NCI-H146 (cell line): ENCODE measurements around the gene KPNA3.

Experiments
- DNase-seq: peaks from one replicate; lab custom pipeline; 2025; lab: John Stamatoyannopoulos, UW

The KPNA3 gene

DNA sequence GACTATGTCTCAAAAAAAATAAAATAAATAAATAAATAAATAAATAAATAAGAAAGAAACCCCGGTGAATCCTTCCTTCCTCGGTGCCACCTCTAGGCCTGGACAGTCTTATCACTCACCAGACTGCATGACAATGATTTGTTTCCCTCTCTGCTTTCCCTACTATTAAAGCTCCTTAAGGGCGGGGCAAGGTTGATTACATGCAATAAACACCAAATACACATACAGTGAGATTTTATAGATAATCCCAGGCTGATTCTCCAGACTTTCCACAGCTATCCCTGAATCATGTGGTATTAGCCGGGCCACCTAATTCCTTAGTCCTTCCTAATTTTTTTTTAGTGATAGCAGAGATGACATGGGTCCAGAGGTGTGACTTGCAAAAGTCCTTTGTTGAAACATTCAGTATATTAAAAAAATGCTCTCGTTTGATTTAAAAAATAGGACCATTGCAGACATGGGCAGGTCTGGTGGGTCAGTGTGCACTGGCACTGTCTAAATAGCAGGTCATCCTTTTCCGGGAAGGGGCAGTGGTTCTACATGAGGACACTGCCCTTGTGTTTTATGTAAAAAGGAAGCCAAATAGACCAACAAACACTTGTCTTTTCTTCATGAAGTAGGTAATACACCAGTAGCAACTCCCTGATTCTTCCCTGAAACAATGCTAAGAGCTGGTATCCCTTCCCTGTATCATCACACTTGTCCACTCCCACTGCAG is 115.7 kb downstream of the KPNA3 start:
- DNase-seq, result no peak

DNA sequence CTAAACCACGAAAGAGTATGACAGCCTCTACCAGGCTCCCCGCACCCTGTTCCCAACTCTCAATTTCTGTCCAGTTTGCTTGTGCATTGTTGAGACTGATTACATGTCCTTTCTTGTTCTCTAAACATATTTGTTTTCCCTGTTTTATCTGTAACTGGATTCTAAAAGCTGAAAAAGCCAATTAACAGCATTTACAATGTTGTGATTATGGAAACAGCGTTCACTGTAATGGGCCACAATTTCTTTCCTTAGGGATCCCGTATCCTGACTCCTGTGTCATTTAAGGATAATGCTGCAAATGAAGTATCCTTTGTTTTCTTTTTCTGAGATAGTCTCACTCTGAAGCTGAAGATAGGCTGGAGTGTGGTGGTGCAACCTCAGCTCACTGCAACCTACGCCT is 121.7 kb downstream of the KPNA3 start:
- DNase-seq, result no peak

DNA sequence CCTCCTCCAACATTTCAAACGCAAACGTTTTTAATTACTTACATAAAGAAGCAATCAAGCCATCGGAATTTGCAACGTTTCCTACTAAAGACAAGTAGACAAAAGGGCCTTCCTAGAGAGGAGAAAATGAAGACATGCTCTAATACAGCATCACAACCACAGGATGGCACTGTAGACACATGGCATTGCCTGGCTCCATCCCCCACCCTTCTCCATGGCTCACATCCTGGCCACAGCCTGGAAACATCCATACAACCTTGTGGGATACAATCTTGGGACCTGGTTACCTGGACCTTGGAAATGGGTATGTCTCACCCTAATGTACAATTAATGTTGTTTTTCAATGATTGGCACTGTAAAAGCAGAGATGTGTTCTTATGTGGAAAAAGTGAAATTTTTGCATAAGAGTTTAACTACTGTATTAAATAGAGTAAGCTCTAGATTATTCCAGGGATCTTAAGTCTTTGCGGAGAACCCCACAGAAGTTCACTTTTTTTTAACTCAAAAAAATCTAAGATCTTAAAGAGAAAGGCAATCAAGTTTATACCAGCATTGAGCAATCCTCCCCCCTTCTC is 122.7 kb downstream of the KPNA3 start:
- peak; percentile 62 for DNase-seq

DNA sequence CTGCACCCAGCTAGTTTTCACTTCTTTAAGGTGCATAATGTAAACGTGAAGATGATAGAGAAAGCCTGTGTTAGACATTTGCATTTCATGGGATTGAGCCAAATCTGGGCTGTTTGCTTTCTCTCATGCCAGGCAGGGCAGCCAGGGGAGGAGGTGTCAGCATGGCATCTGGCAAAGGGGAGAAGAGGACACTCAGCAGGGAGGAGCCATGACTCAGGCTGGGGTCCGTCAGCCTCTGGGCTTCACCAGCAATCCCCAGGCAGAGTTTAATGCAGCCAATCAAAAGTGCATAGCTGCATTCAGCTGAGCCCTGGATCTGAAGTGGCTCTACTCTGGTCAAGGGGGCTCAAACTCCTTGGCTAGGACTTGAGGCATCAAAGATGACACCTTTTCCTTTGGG is 124.7 kb downstream of the KPNA3 start:
- no peak for DNase-seq

DNA sequence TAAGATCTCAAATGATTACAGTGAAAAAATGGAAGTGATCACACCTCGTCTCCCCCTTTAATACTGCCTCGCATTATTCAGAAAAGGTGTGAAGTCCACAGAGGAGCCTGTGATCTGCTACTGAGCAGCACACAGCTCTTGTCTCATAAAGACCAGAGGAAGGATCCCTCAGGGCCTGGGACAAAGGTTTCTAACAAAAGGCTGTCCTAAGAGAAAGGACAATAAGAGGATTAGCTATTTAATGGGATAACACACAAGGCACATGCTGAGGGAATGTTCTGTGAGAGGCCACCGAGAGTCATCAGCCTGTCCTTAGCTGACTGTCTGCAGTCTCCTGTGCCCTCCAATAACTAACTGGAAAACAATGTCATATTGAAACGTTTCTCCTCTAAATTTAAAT is 127.9 kb downstream of the KPNA3 start:
- DNase-seq, result peak; percentile 38

DNA sequence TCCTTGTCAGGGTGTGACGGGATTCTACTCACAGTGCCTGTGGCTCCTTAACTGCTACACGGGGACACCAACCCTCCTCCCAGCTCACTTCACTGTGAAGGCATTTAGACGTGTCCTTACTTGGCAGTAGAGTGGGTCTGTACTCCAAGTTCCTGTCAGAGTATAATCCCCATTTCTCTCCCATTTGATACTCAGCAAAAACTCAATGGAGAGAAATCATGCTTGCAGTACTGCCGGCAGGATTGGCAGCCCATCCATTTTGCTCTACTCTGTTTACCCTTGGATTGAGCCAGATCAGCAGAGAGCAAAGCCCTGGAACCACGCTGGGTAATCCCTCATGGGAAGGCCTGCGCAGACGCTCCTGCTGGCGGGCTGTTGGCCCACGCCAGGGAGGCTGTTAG is 135.2 kb downstream of the KPNA3 start:
- no peak for DNase-seq

DNA sequence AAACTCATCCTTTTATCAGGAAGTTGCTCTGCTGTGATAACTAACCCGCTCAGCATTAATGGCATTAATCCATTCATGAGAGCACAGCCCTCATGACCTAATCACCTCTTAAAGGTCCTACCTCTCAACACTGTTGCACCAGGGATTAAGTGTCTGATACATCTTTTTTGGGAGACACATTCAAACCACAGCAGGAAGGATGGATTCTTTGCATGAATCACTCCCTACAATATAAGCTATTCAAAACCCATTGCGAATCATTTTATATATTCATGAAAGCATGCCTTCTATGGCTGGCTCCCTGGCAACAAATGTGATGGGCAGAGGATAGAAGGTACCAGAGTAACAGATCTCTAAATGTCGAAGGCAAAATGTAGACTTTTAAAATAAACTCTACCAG is 136.6 kb downstream of the KPNA3 start:
- DNase-seq, result no peak

DNA sequence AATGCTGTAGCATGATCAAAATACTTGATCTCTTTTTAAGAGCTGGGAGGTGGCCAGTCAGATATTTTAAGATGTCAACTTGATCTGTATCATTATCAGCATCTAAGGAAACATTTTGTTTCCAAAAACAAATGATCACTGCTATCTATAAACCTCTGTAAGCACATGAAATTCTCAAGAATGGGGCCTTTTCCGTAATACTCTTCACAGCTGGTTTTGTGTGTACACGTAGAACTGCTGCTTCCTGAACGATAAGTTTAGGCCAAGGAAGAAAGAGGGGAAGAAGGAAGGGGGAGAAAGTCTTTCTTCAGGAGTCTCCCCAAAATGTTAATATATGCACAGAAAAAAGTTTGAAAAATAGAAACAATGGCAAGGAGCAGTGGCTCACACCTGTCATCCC is 138.5 kb downstream of the KPNA3 start:
- no peak for DNase-seq

DNA sequence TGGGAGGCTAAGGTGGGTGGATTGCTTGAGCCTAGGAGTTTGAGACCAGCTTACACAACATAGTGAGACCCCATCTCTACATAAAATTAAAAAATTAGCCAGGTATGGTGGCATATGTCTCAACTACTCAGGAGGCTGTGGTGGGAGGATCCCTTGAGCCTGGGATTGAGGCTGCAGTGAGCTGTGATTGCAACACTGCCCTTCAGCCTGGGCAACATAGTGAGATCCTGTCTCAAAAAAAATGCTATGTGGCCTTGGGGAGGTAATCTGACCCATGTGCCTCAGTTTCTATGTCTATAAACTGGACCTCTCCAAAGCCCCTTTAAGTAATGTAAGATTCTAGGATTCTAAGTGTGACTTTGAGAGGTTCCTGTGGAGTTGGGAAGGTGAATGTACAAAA is 139.0 kb downstream of the KPNA3 start:
- DNase-seq, result no peak

DNA sequence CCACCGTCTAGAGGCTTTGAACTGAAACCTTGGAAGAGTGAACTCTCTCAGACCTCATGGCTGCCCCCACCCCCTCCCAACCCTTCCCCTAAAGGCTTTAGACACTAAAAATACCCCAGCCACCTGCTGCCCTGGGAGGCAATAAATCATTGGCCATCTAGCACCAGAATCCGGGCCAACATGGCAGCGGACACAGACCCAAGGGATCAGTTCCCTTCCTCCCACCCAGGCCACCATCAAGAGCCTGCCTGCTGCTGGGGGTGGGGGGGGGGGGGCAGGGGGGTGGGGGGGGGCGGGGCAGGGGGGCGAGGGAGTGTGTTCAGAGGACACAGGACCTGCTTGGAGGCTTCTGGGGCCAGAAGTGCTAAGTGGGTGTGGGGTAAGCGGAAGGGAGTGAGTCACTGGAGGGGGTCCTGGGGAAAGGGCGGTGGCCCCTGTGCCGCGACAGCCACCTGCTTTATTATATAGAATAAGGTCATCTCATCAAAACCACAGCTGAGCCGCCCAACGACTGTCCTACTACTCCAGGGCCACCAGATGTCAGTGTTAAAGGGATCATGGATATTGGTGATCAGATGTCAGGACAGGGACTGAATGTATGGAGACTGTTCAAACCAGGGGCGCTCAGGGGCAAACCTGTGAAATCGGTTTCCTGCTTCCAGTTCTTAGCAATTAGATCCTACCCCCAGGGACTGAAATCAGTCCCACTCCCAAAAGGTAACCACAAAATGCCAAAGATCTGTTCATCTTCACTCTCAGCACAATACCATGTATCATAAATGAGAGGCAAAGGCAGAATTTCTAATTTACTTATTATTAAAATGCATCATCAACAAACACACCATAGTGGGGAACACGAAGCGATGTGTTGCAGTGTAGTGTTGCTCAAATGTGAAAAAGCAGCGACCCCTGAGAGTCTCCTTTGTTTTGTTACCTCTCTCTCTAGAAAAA is 139.9 kb downstream of the KPNA3 start:
- peak; percentile 82 for DNase-seq

DNA sequence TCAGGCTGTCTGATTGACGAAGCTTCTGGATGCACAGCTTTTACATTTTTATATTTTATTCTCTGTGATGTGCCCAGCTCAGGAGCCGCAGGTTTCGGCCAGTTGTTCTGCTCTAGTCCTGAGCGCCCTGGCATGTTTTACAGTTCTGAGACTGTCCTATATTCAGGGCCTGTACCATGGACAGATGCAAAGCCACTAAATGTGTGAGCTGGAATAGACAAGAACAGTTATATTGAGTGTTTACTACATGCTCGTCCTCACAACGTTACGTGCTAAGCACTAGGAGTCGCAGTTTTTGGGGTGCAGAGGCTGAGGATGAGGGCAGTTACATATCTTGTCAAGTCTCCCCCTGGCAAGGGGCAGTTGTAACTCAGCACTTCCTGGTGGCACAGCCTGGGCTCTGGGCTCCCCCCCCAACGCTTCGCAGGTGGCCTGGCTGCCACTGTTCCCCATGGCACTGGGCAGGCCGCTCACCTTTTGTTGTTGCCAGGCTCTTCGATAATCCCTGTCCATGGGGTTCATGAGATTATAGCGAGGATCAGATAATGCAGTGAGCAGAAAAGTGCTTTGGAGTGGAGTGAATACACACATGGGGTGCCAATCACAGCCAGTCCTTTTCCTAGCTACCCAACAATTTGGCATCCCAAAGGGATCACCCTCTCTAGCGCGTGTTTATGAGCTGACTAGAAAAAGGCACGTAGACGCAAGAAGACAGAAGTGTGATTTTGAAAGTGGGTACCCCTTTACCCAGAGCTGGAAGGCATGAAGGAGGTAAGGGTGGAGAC is 140.7 kb downstream of the KPNA3 start:
- DNase-seq, result no peak

DNA sequence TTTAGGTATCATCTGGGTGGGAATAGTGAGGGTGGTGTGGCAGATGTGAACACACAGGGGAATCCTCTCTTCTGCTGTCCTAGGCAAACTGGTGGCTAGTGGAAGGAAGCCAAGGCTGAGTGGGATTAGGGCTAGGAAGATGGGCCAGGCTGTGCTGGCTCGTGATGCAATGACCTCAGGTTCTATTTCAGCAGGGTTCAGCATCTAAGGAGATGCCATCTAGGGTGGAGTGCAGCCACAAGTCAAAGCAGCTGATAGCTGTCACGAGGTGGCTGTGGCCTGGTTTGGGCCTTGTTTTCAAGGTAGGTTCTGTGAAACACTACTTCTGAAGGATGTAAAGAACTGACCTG is 142.5 kb downstream of the KPNA3 start:
- DNase-seq, result no peak
